ENCODE measurements around the gene ZNF667.

Gene ZNF667

DNA sequence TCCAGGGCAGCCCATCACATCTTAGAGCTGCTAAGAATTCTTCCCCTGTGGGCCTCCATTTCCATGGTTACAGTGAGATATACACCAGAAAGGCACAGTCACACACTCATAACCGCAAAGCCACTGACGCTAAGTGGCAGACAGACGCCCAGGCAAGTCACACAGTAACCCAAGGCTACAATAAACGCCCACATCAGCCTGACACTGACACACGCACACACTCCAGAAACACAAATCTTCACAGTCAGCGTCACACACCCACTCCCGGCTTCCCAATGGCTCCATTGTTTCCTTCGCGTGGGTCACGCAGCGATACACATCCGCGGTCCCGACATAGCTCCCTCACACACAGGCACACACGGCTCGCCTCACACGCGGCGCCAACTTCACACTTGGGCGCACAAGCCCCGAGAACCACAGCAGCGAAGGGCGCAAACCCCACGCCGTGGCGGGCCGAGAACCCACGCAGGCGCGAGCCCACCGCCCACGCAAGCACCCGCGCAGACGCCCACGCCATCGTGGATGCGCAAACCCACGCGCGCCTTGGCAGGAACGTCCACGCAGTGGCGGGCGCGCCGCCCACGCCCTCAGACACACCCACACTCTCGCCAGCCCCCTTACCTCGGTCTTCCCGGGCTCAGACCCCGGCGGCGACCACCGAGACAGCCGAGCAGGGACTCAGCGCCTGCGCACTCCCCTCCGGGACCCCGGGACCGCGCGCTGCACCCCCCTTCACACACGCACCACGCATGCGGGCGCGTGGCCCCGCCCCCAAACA, at the start of gene ZNF667:
TSS of gene ZNF667 (minus strand) at position 695 of the 778 bp plus-strand sequence. CDS start 14,975 bp downstream, outside the sequence.
- DNase-seq (ENCODE audit: low read depth in 1 of 2, low spot score in 1 of 2), result peak in 1 of 2 donors; percentile 22

DNA sequence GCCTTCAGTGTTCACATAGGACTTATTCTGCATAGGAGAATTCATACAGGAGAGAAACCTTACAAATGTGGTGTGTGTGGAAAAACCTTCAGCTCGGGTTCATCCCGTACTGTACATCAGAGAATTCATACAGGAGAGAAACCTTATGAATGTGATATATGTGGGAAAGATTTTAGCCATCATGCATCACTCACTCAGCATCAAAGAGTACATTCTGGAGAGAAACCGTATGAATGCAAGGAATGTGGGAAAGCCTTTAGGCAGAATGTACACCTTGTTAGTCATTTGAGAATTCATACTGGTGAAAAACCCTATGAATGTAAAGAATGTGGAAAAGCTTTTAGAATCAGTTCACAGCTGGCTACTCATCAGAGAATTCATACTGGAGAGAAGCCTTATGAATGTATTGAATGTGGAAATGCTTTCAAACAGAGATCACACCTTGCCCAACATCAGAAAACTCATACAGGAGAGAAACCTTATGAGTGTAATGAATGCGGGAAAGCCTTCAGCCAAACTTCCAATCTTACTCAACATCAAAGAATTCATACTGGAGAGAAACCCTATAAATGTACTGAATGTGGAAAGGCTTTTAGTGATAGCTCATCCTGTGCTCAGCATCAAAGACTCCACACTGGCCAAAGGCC, 48.2 kb upstream of the ZNF667 start:
- DNase-seq (ENCODE audit: low read depth in 1 of 2, low spot score in 1 of 2), result no peak

DNA sequence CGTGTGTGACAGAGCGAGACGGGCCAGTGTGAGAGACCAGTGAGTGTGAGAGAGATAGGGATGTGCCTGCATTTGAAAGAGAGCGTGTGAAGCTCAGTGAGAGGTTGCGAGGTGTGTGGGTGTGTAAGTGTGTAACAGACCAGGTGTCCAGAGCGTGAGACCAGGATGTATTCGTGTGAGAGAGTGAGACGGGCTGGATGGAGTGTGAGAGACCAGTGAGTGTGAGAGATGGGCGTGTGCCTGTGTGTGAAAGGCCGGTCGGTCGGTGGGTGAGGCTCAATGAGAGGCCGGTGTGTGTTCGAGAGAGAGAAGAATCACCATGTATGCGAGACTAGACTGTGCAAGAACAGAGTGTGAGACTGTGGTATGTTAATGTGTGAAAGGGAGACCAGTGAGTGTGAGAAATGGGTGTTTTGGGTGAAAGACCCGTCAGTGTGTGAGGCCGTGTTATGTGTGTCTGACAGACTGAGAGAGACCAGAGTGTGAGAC, 31.2 kb upstream of the ZNF667 start:
- no peak for DNase-seq (ENCODE audit: low read depth in 1 of 2, low spot score in 1 of 2)

- peak; percentile 45 to 68 for DNase-seq (ENCODE audit: low read depth in 1 of 2, low spot score in 1 of 2)
Measured at GRCh38 chr19:56507446-56508289, 30.5 kb upstream of the ZNF667 start, which contains the start of gene ZNF471. Gene ZNF471 (plus strand): TSS chr19:56507855. CDS start chr19:56511572, 3,717 bp downstream.

DNA sequence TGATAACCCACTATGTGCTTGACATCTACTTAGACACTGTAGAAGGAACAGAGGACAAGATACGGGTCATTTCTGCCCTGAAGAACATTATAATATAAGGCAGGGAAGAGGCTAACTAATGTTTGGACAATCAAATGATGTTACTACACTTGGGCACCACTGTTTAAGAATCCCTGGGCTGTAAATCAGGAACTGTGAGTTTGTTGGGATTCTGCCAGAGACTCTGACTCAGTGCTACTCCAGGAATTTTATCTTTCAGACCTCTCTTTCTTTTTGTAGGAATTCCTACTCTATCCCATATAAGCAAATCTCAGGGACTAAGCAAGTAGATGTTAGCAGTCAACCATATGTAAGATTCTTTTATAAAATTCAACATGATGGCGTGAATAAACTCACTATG, 27.4 kb upstream of the ZNF667 start:
- no peak for DNase-seq (ENCODE audit: low read depth in 1 of 2, low spot score in 1 of 2)

GRCh38 chr19:56491399-56491798, 14.3 kb upstream of the ZNF667 start:
- DNase-seq (ENCODE audit: low read depth in 1 of 2, low spot score in 1 of 2), result no peak

- peak; percentile 2 to 36 for DNase-seq (ENCODE audit: low read depth in 1 of 2, low spot score in 1 of 2)
Measured at GRCh38 chr19:56477429-56478338, 539 bp upstream of the ZNF667 start.

- no peak for DNase-seq (ENCODE audit: low read depth in 1 of 2, low spot score in 1 of 2)
Measured at GRCh38 chr19:56476093-56476492, 1.1 kb downstream of the ZNF667 start.

- no peak for DNase-seq (ENCODE audit: low read depth in 1 of 2, low spot score in 1 of 2)
Measured at GRCh38 chr19:56474308-56474707, 2.8 kb downstream of the ZNF667 start.

GRCh38 chr19:56441206-56441792, 35.8 kb downstream of the ZNF667 start:
- no peak for DNase-seq (ENCODE audit: low read depth in 1 of 2, low spot score in 1 of 2)

- DNase-seq (ENCODE audit: low read depth in 1 of 2, low spot score in 1 of 2), result no peak
Measured at GRCh38 chr19:56423985-56424353, 53.2 kb downstream of the ZNF667 start.

- no peak for DNase-seq (ENCODE audit: low read depth in 1 of 2, low spot score in 1 of 2)
Measured at GRCh38 chr19:56423276-56423984, 53.7 kb downstream of the ZNF667 start.

- DNase-seq (ENCODE audit: low read depth in 1 of 2, low spot score in 1 of 2), result no peak
Measured at GRCh38 chr19:56405062-56405461, 72.1 kb downstream of the ZNF667 start.

- DNase-seq (ENCODE audit: low read depth in 1 of 2, low spot score in 1 of 2), result no peak
Measured at GRCh38 chr19:56404705-56405056, 72.5 kb downstream of the ZNF667 start.

DNA sequence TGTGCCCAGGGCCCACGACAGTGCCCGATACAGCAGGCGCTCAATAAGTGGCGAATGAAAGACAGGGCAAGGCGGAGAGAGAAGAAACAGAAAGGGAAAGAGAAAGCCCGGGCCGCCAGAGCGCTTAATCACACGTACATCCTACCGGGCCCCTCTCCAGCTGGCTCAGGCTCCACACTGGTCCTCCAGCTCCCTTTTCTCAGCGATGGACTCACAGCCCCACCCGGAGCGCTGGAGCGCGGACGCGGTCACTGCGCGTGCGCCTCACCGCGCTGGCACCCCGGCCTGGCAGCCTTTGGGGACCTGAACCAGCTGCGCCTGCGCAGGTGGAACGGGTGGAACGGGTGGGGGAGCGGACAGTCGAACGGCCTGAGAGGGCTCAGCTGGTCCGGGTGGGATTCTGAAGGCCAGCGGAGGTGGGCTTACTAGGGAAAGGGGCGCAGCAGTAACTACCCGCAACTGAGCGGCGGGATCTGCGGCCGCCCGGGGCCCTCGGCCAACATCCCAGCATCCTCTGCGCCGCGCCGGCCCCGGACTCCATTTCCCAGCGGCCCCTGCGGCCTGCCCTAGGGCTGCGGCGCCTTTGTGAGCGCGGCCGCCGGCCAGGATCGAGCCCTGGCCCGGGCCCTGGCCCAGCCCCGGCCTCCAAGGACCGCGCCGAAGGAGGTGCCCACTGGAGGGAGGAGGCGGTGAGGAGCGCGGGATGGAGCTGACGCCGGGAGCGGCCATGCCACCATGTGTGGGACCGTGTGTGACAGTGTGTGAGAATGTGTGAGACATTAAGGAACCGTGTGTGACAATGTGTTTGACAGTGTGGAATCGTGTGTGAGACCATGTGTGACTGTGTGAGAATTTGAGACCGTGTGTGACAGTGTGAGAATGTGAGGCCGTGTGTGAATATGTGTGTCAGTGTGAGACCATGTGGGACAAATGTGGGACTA, 73.1 kb downstream of the ZNF667 start, which contains the start of gene ZNF583:
TSS of gene ZNF583 (plus strand) at position 569 of the 941 bp plus-strand sequence. CDS start 2,783 bp downstream, outside the sequence.
- peak; percentile 81 to 86 for DNase-seq (ENCODE audit: low read depth in 1 of 2, low spot score in 1 of 2)

DNA sequence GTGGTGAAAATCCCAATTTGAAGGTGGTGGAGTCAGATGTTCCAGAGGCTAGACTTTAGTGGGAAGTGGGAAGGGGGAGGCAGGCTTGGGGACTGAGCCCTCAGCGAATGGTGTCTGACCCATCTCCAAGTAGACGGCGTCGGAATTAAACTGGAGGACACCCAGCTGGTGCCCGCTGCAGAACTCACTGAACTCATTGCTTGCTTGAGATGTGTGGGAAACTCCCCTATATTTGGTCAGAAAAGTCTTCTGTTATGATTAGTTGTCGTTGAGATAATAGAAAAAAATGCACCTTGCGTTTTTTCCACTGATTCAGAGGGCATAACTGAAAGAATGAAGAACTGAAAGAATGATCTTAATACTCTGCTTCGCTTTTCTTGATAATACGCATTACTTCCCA, 73.9 kb downstream of the ZNF667 start:
- peak in 1 of 2 donors; percentile 8 for DNase-seq (ENCODE audit: low read depth in 1 of 2, low spot score in 1 of 2)

- no peak for DNase-seq (ENCODE audit: low read depth in 1 of 2, low spot score in 1 of 2)
Measured at GRCh38 chr19:56400485-56400884, 76.7 kb downstream of the ZNF667 start.

DNA sequence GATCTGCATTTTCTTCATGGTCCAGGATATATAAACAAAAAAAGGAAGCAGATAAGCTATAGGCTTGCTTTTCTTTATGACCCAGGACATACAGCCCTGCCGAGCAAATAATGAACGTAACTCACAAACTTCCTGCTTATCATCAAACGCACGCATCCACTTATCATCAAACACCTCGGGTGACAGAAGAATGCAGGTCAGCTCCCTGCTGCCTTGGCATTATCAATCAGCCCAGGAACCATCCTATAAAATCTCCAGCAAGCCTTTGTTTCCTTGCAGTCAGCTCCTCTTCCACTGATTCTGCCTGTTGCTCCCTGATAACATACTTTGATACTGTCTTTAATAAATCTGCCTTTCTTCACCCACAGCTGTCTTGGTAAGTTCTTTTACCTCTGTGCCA, 78.3 kb downstream of the ZNF667 start:
- DNase-seq (ENCODE audit: low read depth in 1 of 2, low spot score in 1 of 2), result no peak
